Measurements from ENCODE around the gene PASD1. TPM values are rescaled to one million over a fixed set of nuclear protein-coding genes. Genes with fewer than 3 reads are reported as not detected.
"Not testable (repeated sequence)": the region's sequence is repeated elsewhere in the genome, so short reads cannot be mapped to it uniquely, and the experiment has no call there.

PASD1 gene
- polyA plus RNA-seq, 4 donors: not detected

DNA sequence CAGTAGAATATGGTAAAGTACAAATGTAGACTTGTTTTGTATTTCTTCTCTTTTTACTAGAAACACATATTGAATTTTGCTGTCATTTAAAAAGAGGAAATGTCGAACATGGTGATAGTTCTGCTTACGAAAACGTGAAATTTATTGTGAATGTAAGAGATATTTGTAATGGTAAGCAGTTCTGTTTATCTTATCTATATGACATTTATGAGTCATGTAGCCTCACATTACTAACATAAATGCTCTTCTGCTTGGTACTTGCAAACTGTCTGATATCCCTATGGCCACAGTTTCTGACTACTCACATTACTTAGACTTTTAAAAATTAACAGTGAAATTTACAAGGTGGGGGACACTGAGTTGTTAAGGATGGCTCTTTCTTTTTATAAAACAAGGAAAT lies 57.9 kb downstream of the PASD1 start:
- no peak for DNase-seq (ENCODE audit: low read depth in 4 of 4, low spot score in 3 of 4)

DNA sequence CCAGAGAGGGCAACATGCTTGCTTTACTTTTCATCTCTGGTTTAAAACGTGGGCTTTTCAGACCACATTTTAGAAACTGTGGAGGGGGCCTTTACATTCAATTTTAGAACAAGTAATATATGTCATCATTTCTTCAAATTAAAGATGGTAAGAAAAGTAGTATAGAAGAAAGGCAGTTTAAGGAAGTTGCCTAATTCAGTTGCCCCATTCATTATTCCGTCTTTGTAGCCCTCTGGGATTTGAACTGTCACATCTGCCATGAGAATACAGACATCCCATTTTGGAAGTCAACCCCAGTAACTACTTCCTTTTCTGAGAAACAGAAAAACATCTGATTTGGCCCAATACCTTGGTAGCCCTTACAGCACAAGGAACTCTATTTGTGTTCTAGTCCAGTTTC lies 61.2 kb downstream of the PASD1 start:
- no peak for DNase-seq (ENCODE audit: low read depth in 4 of 4, low spot score in 3 of 4)

DNA sequence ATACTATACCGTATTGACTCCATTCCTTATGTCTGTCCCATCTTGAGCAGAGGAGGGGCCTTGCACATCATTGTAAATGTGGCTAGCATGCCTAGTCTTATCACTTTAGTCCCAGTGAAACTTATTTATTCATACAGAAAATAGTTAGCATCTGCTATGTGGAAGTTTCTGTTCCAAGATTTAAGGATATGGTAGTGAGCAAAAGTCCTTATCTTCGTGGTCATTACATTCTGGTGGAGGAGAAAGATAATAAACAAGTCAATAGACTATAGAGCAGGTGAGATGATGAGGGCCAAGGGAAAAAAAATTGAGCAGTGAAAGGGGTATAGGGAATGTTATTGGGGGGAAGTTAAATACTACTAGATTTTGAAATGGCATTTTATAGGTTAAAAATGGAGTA lies 68.3 kb downstream of the PASD1 start:
- DNase-seq (ENCODE audit: low read depth in 4 of 4, low spot score in 3 of 4): no peak

DNA sequence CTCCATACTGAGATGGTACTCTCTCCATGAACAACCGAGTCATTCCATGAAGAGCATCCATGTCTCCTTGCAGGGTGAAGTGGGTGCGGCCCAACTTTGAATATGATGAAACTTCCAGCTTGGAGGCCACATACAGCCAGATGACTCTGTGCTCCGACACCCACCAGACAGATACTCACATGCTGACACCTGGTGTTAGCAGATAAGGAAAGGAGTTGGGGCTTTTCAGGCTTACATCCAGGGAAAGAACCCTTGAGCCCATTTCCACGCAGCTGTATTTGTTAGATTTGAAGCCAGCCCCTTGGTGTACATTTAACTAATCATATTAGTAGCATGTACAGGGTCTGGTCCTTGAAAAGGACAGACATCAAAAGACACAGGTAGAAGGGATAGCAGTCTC lies 69.7 kb downstream of the PASD1 start:
- no peak for DNase-seq (ENCODE audit: low read depth in 4 of 4, low spot score in 3 of 4)

DNA sequence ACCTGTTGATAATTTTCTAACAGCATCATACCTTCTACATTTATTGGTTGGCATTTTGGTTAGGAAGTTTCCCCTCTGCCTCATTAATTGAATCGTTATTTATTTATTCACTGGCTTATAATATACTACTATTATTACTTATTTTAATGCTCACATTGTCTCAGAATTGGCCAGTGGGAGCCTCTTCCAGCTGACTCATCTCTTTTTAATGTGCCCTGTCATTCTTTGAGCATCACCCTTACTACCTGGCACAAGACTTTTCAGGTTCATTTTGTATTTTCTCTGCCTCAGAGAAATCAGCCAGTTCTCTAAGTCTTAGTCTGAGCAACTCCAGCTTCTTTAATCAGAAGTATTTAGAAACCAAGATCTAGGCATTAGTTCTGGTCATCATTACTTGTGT lies 71.5 kb downstream of the PASD1 start:
- DNase-seq (ENCODE audit: low read depth in 4 of 4, low spot score in 3 of 4): no peak

DNA sequence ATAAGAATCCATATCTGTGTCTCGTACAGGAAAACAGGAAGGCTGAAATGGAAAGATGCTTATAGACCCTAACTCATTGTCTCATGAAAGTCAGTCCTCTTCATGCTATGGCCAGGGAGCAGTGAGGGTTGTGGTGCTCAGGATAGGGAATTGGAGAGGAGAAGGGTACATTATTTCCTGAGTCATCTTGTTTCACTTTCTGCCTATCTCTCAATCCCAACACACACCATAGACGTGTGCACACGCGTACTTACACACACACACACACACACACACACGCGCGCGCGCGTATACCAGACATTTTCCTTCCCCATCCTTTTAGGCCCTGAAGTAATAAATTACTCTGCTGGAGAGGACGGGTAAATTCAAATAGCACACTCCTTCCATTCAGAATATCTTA lies 78.1 kb downstream of the PASD1 start:
- no peak for DNase-seq (ENCODE audit: low read depth in 4 of 4, low spot score in 3 of 4)

DNA sequence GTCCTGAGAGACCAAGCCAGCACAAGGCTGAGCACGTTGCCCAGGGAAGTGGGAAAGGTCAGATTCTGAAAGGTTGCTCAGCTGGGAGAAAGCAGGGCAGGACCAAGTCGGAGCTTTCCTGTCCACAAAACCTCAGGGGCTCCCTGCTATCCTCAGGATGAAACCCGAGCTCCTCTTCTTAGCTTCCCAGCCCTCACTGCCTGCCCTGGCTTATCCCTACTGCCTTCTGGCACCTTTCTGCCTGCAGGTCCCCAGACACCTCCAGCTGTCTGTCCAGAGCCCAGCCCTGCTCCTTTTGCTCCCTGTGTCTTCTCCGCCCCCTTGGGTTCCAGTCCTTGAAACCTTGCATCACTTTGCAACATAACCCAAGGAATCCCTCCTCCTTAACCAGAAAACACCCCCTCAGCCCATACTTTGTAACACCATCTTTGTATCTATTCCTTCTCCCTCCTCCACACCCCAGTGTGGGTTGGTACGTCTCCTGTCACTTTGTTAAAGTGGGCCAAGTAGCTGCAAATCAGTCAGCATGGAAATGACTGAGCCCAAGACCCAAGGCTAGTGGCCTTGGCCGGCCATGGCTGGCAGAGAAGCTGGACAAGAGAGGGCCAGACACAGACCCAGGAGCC lies 111.8 kb downstream of the PASD1 start:
- no peak for DNase-seq (ENCODE audit: low read depth in 4 of 4, low spot score in 3 of 4)

DNA sequence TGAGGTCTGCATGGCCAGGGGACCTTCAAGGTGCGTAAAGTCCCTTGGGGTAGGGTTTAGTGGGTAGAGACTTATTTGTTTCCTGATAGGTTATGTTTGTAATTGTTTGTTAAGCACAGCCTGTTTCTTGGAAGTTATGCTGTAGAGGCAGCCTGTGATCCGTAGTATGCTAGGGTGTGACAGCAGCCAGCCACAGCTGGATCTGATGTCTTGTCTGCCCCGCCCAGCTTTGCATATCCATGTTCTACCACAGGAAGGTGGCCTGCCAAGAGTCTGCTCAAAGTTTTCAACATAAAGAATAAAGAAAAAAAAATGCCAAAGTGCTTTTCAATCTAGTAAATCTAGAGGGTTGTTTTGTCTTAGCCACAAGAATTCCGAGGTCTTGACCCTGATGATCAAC lies 112.7 kb downstream of the PASD1 start:
- no peak for DNase-seq (ENCODE audit: low read depth in 4 of 4, low spot score in 3 of 4)

DNA sequence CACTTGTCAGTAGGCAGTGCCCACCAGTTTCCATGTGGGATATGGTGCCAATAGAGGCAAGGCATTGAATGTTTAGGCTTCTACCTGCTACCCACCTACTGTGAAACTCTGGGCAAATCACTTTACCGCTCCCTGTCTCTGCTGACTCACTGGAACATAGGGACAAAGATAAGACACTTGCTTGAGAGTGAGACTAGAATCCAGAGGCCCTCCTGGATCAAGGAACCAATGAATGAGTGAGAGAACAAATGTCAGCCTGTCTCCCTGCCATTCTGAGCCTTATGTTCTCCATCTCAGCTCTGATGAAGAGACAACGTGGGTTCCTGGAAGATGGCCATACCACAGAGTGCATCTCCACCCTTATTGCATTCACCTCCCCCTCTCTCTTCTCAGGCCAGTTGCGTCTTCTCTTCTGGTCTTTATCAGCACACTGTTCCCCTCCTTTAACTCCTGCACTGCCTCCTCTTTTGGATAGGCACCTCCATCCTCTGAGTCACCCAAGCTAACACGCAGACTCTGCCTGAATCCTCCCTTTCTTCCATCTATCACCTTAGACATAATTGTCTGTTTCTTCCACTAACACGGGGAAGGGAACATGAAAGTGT lies 116.4 kb downstream of the PASD1 start:
- no peak for DNase-seq (ENCODE audit: low read depth in 4 of 4, low spot score in 3 of 4)

DNA sequence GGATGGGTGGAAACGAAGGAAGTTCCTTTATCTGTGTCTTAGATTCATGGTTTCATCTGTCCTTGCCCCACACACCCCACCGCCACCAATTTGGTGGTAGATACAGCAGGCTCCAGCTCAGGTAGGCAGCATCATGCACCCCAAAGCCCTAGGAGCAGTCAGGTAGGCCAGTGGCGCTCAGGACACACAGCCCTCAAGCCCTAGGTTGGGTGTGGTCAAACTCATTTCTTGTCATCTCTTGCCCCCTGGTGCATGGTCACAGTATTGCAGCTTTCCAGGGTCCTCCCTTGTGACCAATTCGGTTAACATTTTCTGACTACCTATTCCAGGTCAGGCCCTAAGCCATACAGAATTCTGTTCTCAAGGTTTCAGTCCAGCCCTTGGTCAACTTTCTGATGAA lies 117.3 kb downstream of the PASD1 start:
- DNase-seq (ENCODE audit: low read depth in 4 of 4, low spot score in 3 of 4): peak in 1 of 4 donors; percentile 22

DNA sequence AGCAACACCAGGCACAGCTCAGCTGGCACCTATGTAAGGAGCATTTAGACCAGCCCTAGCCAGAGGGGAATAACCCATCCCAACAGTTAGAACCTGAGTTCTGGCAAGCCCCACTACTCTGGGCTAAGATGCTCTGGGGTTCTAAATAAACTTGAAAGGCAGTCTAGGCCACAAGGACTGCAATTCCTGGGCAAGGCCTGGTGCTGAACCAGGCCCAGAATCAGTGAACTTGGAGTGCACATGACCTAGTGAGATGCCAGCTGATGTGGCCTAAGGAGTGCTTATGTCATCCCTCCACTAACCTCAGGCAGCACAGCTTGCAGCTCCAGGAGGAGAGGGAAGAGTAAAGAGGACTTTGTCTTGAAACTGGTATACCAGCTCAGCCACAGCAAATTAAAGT lies 124.2 kb downstream of the PASD1 start:
- no peak for DNase-seq (ENCODE audit: low read depth in 4 of 4, low spot score in 3 of 4)

DNA sequence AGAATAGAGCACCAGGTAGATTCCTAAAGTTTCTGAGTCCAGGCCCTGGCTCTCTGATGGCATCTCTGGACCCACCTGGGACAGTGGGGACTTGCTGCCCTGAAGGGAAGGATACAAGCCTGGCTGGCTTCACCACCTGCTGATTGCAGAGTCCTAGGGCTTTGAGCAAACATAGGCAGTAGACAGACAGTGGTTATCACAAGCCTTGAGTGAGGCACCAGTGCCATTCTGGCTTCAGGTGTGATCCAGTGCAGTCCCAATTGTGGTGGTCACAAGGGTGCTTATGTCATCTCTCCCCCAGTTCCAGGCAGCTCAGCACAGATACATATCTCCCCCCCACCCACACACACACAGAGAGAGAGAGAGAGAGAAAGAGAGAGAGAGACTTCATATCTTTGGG lies 125.2 kb downstream of the PASD1 start:
- DNase-seq (ENCODE audit: low read depth in 4 of 4, low spot score in 3 of 4): no peak

DNA sequence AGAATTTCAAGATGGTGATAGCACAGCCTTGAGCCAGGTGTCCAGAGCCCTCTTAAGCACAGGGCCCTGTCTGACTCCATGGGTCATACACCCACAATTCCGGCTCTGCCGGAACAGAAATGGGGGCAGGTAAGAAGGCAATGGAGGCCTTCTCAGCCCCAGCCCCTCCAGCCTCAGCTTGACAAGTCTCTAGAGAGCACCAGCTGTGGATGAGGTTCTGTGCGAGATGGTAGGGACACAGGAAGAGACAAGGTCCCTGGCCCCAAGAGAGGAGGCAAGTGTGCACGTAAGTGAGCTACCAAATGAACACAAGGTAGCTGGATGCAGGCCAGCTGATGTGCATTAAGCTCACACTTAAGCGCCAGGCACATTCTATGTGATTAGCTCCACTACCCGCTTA lies 129.3 kb downstream of the PASD1 start:
- no peak for DNase-seq (ENCODE audit: low read depth in 4 of 4, low spot score in 3 of 4)

DNA sequence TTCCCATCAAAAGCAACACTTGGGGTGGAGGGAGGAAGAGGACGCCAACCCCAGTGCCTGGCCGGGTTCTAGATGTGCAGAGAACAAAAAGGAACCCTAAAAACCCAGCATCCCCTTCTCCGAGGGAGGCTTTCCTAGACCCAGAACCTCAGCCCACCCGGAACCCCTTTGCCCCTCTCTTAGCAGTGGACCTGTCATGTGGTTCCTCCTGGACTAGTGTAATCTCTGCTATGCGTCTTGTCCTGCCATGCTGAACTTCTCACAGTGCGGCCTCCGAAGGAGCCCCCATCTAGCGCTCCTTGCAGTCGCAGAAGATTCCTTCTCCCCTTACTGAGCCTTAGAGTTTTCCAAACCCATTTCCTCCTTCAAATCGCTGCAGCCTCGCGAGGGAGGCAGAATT lies 130.6 kb downstream of the PASD1 start:
- no peak for DNase-seq (ENCODE audit: low read depth in 4 of 4, low spot score in 3 of 4)

DNA sequence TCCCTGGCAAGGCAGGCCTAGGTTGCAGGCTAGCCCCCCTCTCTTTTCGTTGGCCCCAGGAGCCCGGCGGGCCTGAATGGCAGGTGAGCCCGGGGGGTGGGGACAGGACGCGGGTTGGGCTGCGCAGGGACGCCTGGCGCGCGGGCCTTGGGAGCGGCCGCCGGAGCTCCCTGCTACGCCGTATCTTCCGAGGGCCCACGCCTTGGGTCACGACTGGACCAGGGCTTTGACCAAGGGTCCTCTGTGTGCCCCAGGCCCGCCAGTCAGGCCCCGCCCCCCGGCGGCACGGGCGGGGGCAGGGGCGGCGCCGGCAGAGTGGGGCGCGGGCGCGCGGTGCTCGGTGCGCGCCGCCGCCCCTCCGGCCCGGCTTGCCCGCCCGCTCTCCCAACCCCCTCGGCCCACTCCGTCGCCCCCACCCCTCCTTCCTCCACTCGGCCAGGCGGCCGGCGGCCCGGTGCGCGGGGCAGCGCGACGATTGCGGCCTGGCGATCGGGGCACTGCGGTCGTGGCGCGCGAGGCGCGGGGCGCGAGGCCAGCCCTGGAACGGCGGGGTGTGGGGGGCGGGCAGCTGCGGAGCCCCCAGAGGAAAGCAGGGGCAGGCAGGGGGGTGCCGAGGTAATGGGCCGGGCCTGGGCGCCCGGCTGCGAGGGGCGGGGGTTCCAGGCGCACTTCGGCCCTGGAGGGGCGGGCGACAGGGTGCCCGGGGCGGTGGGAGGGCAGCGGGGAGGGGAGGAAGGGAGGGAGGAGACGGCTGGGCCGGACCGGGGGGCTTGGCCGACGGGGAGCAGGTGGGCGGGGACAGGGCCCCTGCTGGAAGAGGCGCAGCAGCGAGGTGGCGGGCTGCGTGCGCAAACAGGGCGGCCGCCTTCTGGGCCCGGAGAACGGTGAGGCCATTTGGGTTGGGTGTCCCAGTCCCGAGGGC lies 131.4 kb downstream of the PASD1 start, which contains the start of gene PRRG3:
PRRG3 (plus strand) TSS at position 798 of the 922 bp plus-strand sequence. CDS start 3,357 bp downstream, outside the sequence.
- DNase-seq (ENCODE audit: low read depth in 4 of 4, low spot score in 3 of 4): no peak

DNA sequence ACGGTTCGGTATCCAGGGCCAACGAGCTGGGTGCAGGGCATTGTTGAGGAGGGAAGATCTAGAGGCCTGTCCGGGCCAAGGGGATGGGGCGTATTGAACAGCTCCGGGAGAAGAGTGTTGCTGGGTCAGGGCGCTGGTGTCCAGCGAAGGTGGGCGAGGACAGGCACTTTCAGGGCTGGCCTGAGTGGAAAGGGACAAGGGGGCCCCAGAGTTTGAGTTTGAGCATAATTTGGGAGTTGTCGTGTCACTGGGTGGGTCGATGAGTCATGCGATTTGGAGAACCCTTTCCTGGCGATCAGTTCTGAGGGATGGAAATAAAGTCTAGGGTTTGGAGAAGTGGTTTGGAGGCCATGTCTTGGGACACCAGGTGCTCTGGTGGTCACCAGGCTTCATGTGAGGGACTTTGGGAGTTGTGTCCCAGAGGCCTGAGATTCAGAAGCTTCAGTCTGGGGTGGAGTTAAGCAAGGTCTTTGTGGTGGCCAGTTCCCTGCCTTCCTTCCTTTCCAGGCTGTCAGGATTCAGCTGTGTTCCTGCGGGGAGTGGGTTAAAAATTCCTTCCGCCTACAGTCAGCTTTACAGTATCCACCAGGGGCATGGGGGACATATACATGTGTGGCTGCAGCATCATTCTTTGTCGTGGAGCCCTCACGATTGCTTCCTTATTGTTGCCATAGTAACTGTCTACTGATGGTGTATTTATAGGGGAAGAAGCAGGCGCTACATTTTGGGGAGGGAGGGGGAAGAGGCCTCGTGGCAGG lies 132.3 kb downstream of the PASD1 start:
- DNase-seq (ENCODE audit: low read depth in 4 of 4, low spot score in 3 of 4): no peak

DNA sequence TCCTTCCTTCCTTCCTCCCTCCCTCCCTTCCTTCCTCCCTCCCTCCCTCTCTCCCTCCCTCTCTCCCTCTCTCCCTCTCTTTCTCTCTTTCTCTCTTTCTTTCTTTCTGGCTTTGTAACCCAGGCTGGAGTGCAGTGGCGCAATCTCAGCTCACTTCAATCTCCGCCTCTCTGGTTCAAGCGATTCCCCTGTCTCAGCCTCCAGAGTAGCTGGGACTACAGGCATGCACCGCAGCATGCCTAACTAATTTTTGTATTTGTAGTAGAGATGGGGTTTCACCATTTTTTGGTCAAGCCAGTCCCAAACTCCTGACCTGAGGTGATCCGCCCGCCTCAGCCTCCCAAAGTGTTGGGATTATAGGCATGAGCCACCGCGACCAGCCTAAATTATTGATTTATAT lies 133.6 kb downstream of the PASD1 start:
- DNase-seq (ENCODE audit: low read depth in 4 of 4, low spot score in 3 of 4): not testable (repeated sequence)

DNA sequence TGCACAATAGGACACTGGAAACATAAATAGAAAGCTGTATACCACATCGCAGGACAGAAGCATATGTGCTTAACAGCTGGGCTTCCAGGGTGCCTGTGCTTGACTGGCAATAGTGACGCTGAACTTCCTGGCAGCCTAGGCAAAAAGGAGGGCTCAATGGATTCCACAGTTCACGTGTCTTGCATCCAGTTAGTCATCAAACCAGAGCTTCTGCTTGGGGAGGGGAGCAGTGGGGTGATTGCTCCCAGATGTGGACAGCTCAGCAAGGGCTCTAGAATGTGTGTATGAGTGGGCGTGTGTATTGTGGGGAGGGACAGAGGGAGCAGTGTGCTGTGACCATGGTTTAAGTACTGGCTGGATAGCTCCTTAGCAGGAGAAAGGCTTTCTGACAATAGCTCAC lies 134.0 kb downstream of the PASD1 start:
- DNase-seq (ENCODE audit: low read depth in 4 of 4, low spot score in 3 of 4): no peak

DNA sequence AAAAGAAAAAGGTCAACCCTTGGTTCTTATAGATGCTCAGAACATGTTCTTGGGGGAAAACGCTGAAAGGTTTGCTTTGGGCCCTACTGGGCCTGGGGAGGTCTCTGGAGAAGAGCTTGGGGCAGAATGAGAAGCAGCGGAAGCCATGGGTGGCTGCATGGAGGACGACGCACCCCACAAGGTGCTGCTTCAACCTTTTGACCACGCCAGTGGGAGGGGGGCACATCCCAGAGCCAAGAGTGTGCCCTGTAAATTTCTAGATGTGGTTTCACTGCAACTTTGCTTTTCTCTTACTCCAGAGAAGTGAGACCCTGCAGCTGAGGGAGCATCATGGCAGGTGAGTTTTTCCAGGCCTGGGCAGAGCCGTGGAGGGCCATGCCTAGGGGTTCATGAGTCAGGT lies 135.0 kb downstream of the PASD1 start:
- no peak for DNase-seq (ENCODE audit: low read depth in 4 of 4, low spot score in 3 of 4)

DNA sequence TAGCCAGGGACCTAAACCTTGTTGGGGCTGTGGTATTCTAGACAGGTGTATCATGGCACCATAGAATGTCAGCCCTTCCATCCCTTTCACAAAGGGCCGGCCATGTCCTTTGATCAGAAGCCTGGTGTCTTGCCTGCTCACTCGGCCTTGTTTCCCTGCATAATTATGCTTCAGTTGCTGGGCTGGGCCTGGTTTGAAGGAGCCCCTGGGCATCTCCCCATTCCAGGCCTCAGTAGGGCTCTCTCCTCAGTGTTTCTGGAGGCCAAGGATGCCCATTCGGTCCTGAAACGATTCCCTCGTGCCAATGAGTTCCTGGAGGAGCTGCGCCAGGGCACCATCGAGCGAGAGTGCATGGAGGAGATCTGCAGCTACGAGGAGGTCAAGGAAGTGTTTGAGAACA lies 136.3 kb downstream of the PASD1 start:
- DNase-seq (ENCODE audit: low read depth in 4 of 4, low spot score in 3 of 4): no peak

DNA sequence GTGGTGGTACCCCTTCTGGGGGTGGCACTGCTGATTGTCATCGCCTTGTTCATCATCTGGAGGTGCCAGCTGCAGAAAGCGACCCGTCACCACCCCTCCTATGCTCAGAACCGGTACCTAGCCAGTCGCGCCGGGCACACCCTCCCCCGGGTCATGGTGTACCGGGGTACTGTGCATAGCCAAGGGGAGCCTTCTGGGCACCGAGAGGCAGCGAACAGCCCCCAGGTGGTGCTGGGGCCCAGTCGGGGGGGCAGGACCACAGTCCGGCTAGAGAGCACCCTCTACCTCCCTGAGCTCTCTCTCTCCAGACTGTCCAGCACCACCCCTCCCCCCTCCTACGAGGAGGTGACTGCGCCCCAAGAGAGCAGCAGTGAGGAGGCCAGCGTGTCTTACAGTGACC lies 137.1 kb downstream of the PASD1 start:
- no peak for DNase-seq (ENCODE audit: low read depth in 4 of 4, low spot score in 3 of 4)
